ENCODE results near the gene GPR149.
"Not testable (repeated sequence)": the region's sequence is repeated elsewhere in the genome, so short reads cannot be mapped to it uniquely, and the experiment has no call there.

The GPR149 gene, protein sequence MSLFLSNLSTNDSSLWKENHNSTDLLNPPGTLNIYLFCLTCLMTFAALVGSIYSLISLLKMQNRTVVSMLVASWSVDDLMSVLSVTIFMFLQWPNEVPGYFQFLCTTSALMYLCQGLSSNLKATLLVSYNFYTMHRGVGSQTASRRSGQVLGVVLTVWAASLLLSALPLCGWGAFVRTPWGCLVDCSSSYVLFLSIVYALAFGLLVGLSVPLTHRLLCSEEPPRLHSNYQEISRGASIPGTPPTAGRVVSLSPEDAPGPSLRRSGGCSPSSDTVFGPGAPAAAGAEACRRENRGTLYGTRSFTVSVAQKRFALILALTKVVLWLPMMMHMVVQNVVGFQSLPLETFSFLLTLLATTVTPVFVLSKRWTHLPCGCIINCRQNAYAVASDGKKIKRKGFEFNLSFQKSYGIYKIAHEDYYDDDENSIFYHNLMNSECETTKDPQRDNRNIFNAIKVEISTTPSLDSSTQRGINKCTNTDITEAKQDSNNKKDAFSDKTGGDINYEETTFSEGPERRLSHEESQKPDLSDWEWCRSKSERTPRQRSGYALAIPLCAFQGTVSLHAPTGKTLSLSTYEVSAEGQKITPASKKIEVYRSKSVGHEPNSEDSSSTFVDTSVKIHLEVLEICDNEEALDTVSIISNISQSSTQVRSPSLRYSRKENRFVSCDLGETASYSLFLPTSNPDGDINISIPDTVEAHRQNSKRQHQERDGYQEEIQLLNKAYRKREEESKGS

DNA sequence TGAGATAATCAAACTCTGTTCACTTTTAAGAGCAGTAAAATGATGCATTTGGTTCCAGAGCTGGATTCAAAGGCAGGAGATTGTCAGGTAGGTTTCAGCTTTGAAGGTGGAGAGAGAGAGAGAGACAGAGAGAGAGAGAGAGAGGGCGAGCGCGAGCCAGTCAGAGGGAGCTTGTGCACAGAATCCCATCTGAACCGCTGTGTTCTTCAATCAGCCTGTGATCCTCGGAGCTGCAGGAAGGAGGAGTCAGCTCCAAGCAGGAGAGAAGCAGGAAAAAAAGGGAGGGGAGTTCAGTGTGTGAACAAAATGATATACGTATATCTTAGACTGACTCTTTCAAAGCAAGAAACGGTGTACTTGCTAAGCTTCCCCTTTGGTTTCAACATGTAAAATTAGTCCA, at the start of gene GPR149:
GPR149 (minus strand) TSS at position 177 of the 400 bp plus-strand sequence. CDS start 575 bp downstream, outside the sequence.
- no peak within 1 kb of the TSS for H3K4me3 ChIP-seq (replicated peaks; ENCODE audit: low read depth, low read length)
- TF ChIP-seq, protein P1, sequence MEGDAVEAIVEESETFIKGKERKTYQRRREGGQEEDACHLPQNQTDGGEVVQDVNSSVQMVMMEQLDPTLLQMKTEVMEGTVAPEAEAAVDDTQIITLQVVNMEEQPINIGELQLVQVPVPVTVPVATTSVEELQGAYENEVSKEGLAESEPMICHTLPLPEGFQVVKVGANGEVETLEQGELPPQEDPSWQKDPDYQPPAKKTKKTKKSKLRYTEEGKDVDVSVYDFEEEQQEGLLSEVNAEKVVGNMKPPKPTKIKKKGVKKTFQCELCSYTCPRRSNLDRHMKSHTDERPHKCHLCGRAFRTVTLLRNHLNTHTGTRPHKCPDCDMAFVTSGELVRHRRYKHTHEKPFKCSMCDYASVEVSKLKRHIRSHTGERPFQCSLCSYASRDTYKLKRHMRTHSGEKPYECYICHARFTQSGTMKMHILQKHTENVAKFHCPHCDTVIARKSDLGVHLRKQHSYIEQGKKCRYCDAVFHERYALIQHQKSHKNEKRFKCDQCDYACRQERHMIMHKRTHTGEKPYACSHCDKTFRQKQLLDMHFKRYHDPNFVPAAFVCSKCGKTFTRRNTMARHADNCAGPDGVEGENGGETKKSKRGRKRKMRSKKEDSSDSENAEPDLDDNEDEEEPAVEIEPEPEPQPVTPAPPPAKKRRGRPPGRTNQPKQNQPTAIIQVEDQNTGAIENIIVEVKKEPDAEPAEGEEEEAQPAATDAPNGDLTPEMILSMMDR (IDR thresholded peaks at IDR 0.05; ENCODE audit: low read depth, low read length, missing control alignments): no peak
- no peak for DNase-seq (ENCODE audit: extremely low read depth, low read depth)

DNA sequence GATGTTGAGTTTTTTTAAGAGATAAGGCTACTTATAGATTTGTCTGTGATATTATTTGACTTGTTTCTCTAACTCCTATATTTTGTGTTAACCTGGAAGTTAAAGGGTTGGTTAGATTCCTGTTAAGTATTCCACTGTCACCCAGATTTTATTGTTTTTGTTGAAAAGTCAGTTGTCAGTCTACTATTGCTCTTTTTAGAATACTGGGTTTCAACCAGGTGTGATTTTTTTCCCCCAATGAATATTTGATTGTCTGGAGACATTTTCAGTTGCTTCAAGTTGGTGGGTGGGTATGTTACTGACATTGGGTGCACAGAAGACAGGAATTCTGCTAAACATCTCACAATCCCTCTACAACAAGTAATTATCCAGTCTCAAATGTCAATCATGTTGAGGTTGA, 43.8 kb upstream of the GPR149 start:
- TF ChIP-seq, protein P1 (IDR thresholded peaks at IDR 0.05; ENCODE audit: low read depth, low read length, missing control alignments): no peak
- H3K4me3 ChIP-seq (replicated peaks; ENCODE audit: low read depth, low read length): no peak overlapping the region
- no peak for DNase-seq (ENCODE audit: extremely low read depth, low read depth)

DNA sequence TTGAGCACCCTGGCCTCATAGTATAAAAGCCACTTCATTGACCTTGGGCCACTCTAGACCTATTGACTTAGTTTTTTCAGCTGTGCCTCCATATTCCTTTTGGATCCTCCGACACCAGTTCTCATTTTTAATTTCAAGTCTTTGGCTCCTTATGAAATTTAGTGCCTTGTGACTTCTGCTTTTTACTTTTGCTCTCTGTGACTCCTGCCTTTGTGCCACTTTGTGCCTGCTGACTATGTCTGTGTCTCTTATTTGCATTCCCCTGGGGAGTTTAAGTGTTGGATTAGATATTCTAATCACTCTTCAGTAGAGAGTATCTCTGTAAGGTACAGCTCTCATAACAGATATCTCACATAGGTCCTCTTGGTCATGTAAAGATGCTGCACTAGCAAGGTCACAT, 39.6 kb upstream of the GPR149 start:
- no peak for DNase-seq (ENCODE audit: extremely low read depth, low read depth)
- H3K4me3 ChIP-seq (replicated peaks; ENCODE audit: low read depth, low read length): no peak overlapping the region
- TF ChIP-seq, protein P1 (IDR thresholded peaks at IDR 0.05; ENCODE audit: low read depth, low read length, missing control alignments): no peak

DNA sequence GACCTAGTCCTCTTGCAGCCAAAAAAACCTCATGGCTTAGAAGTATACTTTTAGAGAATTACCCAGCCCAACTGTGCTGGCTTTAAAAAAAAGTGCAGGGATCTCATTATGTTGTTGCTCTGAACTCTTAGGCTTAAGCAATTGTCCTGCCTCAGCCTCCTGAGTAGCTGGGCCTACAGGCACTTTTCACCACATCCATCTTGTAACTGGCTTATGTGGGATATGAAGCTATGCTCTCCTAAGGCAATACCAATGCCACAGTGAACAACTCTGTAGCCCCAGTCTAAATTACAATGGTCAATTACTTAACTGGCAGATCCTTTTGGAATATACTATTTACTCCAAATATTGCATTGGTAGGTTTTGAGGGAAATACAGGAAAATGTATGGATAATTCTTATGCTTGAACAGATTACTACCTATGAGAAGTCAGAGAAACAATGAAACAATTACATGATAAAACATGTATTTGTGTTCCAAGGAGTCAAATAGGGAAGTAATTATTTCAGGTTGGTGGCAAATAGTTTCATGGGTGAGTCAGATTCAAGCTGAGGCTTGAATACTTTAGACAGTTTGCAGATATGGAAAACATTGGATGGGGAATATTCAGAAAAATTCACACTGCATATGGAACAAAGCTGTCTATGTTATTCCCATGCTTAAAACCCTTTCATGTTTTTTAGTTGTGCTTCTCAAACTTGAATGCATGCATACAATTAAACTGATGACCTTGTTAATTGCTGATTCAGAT, 34.6 kb upstream of the GPR149 start:
- DNase-seq (ENCODE audit: extremely low read depth, low read depth): no peak
- H3K4me3 ChIP-seq (replicated peaks; ENCODE audit: low read depth, low read length): no peak overlapping the region
- TF ChIP-seq, protein P1 (IDR thresholded peaks at IDR 0.05; ENCODE audit: low read depth, low read length, missing control alignments): no peak

DNA sequence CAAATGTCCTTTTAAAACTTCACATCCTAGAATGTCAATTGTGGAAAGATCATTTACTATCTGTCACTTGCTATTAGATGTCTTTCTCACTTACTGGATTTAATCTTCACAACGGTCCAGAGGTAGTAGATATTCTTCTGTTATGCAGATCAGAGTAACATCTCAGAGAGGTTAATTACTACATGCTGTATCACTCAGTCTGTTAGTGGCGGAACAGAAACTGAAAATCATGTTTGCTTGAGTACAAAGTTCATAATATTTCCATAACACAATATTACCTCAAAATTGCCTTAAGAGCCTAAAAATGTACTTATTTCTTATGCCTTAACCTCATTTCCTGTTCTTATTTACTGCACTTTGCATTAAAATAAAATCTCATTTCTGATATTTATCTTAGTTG, 28.6 kb upstream of the GPR149 start:
- TF ChIP-seq, protein P1 (IDR thresholded peaks at IDR 0.05; ENCODE audit: low read depth, low read length, missing control alignments): no peak
- no peak for DNase-seq (ENCODE audit: extremely low read depth, low read depth)
- H3K4me3 ChIP-seq (replicated peaks; ENCODE audit: low read depth, low read length): no peak overlapping the region

DNA sequence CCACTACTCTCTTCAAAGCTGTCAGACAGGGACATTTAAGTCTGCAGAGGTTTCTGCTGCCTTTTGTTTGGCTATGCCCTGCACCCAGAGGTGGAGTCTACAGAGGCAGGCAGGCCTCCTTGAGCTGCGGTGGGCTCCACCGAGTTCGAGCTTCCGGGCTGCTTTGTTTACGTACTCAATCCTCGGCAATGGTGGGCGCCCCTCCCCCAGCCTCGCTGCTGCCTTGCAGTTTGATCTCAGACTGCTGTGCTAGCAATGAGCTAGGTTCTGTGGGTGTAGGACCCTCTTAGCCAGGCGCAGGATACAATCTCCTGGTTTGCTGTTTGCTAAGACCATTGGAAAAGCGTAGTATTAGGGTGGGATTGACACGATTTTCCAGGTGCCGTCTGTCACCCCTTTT, 9.1 kb upstream of the GPR149 start:
- DNase-seq (ENCODE audit: extremely low read depth, low read depth); H3K4me3 ChIP-seq (replicated peaks; ENCODE audit: low read depth, low read length): not testable (repeated sequence)

DNA sequence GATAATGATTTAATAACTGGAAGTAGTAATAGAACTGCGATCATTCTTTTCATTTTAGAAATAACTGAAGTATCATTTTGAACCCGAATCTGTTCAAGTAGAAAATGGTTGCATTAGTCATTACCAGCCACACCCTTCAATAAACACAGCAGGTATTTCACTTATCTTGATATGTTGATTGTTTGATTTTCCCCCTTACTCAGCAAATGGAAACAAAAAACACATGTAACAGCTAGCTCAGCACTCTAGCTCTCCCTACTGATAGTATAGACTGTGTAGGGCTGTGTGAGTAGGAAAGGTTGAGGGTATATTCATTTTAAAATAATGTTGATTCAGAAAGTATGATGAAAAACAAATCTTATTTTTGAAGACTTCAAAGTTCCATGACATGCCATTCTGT, 1.1 kb upstream of the GPR149 start:
- H3K4me3 ChIP-seq (replicated peaks; ENCODE audit: low read depth, low read length): no peak overlapping the region
- no peak for DNase-seq (ENCODE audit: extremely low read depth, low read depth)
- TF ChIP-seq, protein P1 (IDR thresholded peaks at IDR 0.05; ENCODE audit: low read depth, low read length, missing control alignments): no peak

Measured in HFF-Myc (cell line).